NCI-H2081 (cell line): Measurements from ENCODE around the gene CRY1.
"Not testable (repeated sequence)": the region's sequence is repeated elsewhere in the genome, so short reads cannot be mapped to it uniquely, and the experiment has no call there.

ENCODE experiments used
- DNase-seq, 2 experiments: peaks; one replicate each; lab custom pipeline; 2025; lab: John Stamatoyannopoulos, UW

Gene CRY1

GRCh38 chr12:107108366-107108765, 15.0 kb upstream of the CRY1 start:
- DNase-seq, result not testable (repeated sequence)

GRCh38 chr12:107107381-107107780, 14.0 kb upstream of the CRY1 start:
- DNase-seq, result no peak

- no peak for DNase-seq
Observed at GRCh38 chr12:107106241-107107025, 13.1 kb upstream of the CRY1 start.

- no peak for DNase-seq
Observed at GRCh38 chr12:107105410-107105703, 12.0 kb upstream of the CRY1 start.

GRCh38 chr12:107103516-107103915, 10.2 kb upstream of the CRY1 start:
- DNase-seq, result no peak

- DNase-seq, result no peak
Observed at GRCh38 chr12:107103097-107103496, 9.7 kb upstream of the CRY1 start.

GRCh38 chr12:107102294-107102693, 8.9 kb upstream of the CRY1 start:
- DNase-seq, result no peak

- no peak for DNase-seq
Observed at GRCh38 chr12:107101651-107102050, 8.3 kb upstream of the CRY1 start.

GRCh38 chr12:107099917-107100316, 6.6 kb upstream of the CRY1 start:
- no peak for DNase-seq

GRCh38 chr12:107096571-107096970, 3.2 kb upstream of the CRY1 start:
- DNase-seq, result no peak

- DNase-seq, result no peak
Observed at GRCh38 chr12:107094183-107094448, 767 bp upstream of the CRY1 start.

- peak; percentile 33 to 45 for DNase-seq
Observed at GRCh38 chr12:107092669-107093416, 506 bp downstream of the CRY1 start.

GRCh38 chr12:107091989-107092641, 1.2 kb downstream of the CRY1 start:
- peak; percentile 47 to 72 for DNase-seq

GRCh38 chr12:107091381-107091780, 2.0 kb downstream of the CRY1 start:
- DNase-seq, result peak; percentile 10 to 41

- DNase-seq, result no peak
Observed at GRCh38 chr12:107090711-107091110, 2.6 kb downstream of the CRY1 start.

GRCh38 chr12:107088912-107089311, 4.4 kb downstream of the CRY1 start:
- DNase-seq, result no peak

GRCh38 chr12:107086314-107086713, 7.0 kb downstream of the CRY1 start:
- no peak for DNase-seq

GRCh38 chr12:107081778-107082177, 11.6 kb downstream of the CRY1 start:
- DNase-seq, result no peak

- DNase-seq, result no peak
Observed at GRCh38 chr12:107080299-107080698, 13.1 kb downstream of the CRY1 start.

- DNase-seq, result peak in 1 of 2 experiments; percentile 7
Observed at GRCh38 chr12:107079172-107080011, 14.0 kb downstream of the CRY1 start.

GRCh38 chr12:107073266-107073665, 20.1 kb downstream of the CRY1 start:
- DNase-seq, result not testable (repeated sequence)

- DNase-seq, result no peak
Observed at GRCh38 chr12:107066691-107067090, 26.7 kb downstream of the CRY1 start.
